Keratinocyte (primary cell): ENCODE data around the gene S100A9. TPM values are rescaled to one million over a fixed set of nuclear protein-coding genes. Genes with fewer than 3 reads are reported as not detected.

Experiments
- DNase-seq: peaks from one replicate; pipeline ENCODE4 v3.0.0-alpha.2; 2011; ENCODE audit warnings: low read depth, missing footprints, low spot score
- FAIRE-seq: peaks from 2 replicates; lab custom pipeline; 2011; peaks lifted over from hg19 to GRCh38; lab: Jason Lieb, UNC
- H2AFZ ChIP-seq: 2 replicates; pipeline ENCODE4 v1.6.0; 2012; ENCODE audit warnings: low read length, control low read depth, inconsistent platforms; ENCODE audit not compliant: control insufficient read depth
- H3K27ac ChIP-seq: 2 replicates; pipeline ENCODE4 v1.5.1; 2011; ENCODE audit warnings: low read length; ENCODE audit not compliant: control insufficient read depth, insufficient read depth
- H3K27me3 ChIP-seq: 3 replicates; pipeline ENCODE4 v1.6.0; 2011; ENCODE audit warnings: low read length; ENCODE audit not compliant: control insufficient read depth, insufficient read depth; ENCODE audit errors: extremely low read depth
- H3K36me3 ChIP-seq, 2 experiments: 2 replicates in 1 of 2; 3 replicates in 1 of 2; pipeline ENCODE4 v1.5.1; 2011; ENCODE audit warnings: low read length in 2 of 2, mild to moderate bottlenecking in 1 of 2; ENCODE audit not compliant: control insufficient read depth in 2 of 2, insufficient read depth in 2 of 2; ENCODE audit errors: extremely low read depth in 1 of 2
- H3K4me1 ChIP-seq: 3 replicates; pipeline ENCODE4 v1.5.1; 2011; ENCODE audit warnings: low read length; ENCODE audit not compliant: control insufficient read depth, insufficient read depth; ENCODE audit errors: extremely low read depth
- H3K4me2 ChIP-seq: 3 replicates; pipeline ENCODE4 v1.6.0; 2011; ENCODE audit warnings: low read depth, low read length; ENCODE audit not compliant: control insufficient read depth, insufficient read depth; ENCODE audit errors: extremely low read depth
- H3K4me3 ChIP-seq, 3 experiments: fragments of 200-600 bp in 1 of 3; sonication (generic) in 1 of 3; 2 replicates in 2 of 3; 3 replicates in 1 of 3; pipeline ENCODE4 v1.5.1; 2011 to 2016; ENCODE audit warnings: low read length in 3 of 3, mild to moderate bottlenecking in 3 of 3, control low read depth in 2 of 3, inconsistent platforms in 1 of 3, low read depth in 1 of 3, mixed read lengths in 1 of 3, mixed run types in 1 of 3, moderate library complexity in 1 of 3; ENCODE audit not compliant: control insufficient read depth in 2 of 3, insufficient read depth in 2 of 3; ENCODE audit errors: extremely low read depth in 1 of 3
- H3K79me2 ChIP-seq: 2 replicates; pipeline ENCODE4 v1.6.0; 2012; ENCODE audit warnings: low read length; ENCODE audit not compliant: control insufficient read depth, insufficient read depth
- H3K9ac ChIP-seq: 3 replicates; pipeline ENCODE4 v1.6.0; 2011; ENCODE audit warnings: low read length; ENCODE audit not compliant: control insufficient read depth, insufficient read depth; ENCODE audit errors: extremely low read depth
- H3K9me1 ChIP-seq: 3 replicates; pipeline ENCODE4 v1.6.0; 2011; ENCODE audit warnings: low read length; ENCODE audit not compliant: control insufficient read depth, insufficient read depth; ENCODE audit errors: extremely low read depth
- H3K9me3 ChIP-seq: 2 replicates; pipeline ENCODE4 v1.5.1; 2012; ENCODE audit warnings: low read depth, low read length; ENCODE audit not compliant: control insufficient read depth
- H4K20me1 ChIP-seq: 3 replicates; pipeline ENCODE4 v1.6.0; 2011; ENCODE audit warnings: low read length; ENCODE audit not compliant: control insufficient read depth, insufficient read depth; ENCODE audit errors: extremely low read depth
- EZH2 ChIP-seq: IDR thresholded peaks from one replicate; pipeline ENCODE4 v1.6.1; 2012; ENCODE audit warnings: inconsistent platforms, mild to moderate bottlenecking, low read length, moderate library complexity
- dilution Hi-C: fragments of 300-500 bp; cut with MboI; formaldehyde crosslinking; loops from one replicate; pipeline ENCODE4 v1.7.0; 2020; ENCODE audit warnings: low sequenced_read_pairs; ENCODE audit not compliant: extremely low pct_ligation_motif_present
- polyA plus RNA-seq, 5 experiments: library from polyadenylated mRNA; depleted of rRNA in 3 of 5; stranded (reverse) in 3 of 5; stranded (forward) in 1 of 5; unstranded in 1 of 5; fragments of >200 nt; gene quantifications; 1 replicate in 1 of 5; 2 replicates in 3 of 5; 3 replicates in 1 of 5; pipeline versions ENCODE4 v1.2.1 to v1.2.3, GENCODE V29; 2011 to 2012; ENCODE audit warnings: missing spikeins in 2 of 5, low read depth in 1 of 5, low replicate concordance in 1 of 5
- TF ChIP-seq, protein P1 (sequence below), 3 experiments: IDR thresholded peaks in 1 of 3; conservative IDR thresholded peaks in 1 of 3; optimal IDR thresholded peaks in 1 of 3; 2 replicates in 2 of 3; 3 replicates in 1 of 3; pipeline versions ENCODE3 to v1.5.1; 2011; ENCODE audit warnings: low read length in 3 of 3, mild to moderate bottlenecking in 3 of 3, moderate library complexity in 2 of 3, control low read depth in 1 of 3, inconsistent platforms in 1 of 3; ENCODE audit not compliant: insufficient read depth in 2 of 3; ENCODE audit errors: extremely low read depth in 1 of 3

The S100A9 gene
- polyA plus RNA-seq, 1 donor (not counting 4 experiments of a cell fraction or from before 2014, with no cell fraction given), result 297 TPM

DNA sequence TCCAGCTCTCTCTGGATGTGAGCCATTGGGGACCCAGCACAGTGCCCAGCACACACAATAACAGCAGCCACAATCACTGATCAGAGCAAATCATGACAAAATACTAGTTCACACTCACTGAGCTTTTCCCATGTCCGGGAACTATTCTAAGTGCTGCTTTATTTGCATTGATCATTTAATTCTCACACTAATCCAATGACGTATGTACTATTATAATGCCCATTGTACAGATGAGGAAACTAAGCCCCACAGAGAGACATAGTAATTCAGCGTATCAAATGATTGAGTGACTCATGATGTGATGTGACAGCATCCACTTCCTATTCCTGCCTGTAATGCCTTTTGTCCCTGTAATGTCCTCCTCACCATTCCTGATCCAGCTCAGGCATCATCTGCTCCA is 35.2 kb downstream of the S100A9 start:
- no peak for DNase-seq
- dilution Hi-C loops, result no loop called here
- Histone ChIP-seq H3K4me1 (peaks cover 31% of the 10 kb centered on the region), H3K9ac (no peak overlapping the region), H3K9me3 (no peaks in the 10 kb centered on the region), H3K36me3 (no peaks in the 10 kb centered on the region), H4K20me1 (no peaks in the 10 kb centered on the region), H3K4me3 (no peak overlapping the region), H3K27ac (no peak overlapping the region), H3K27me3 (peaks cover 7% of the 10 kb centered on the region), H3K79me2 (no peaks in the 10 kb centered on the region), H3K9me1 (no peaks in the 10 kb centered on the region), H2AFZ (no peak overlapping the region), H3K4me2 (no peak overlapping the region)
- TF ChIP-seq EZH2, result no peak
- TF ChIP-seq, protein P1, sequence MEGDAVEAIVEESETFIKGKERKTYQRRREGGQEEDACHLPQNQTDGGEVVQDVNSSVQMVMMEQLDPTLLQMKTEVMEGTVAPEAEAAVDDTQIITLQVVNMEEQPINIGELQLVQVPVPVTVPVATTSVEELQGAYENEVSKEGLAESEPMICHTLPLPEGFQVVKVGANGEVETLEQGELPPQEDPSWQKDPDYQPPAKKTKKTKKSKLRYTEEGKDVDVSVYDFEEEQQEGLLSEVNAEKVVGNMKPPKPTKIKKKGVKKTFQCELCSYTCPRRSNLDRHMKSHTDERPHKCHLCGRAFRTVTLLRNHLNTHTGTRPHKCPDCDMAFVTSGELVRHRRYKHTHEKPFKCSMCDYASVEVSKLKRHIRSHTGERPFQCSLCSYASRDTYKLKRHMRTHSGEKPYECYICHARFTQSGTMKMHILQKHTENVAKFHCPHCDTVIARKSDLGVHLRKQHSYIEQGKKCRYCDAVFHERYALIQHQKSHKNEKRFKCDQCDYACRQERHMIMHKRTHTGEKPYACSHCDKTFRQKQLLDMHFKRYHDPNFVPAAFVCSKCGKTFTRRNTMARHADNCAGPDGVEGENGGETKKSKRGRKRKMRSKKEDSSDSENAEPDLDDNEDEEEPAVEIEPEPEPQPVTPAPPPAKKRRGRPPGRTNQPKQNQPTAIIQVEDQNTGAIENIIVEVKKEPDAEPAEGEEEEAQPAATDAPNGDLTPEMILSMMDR (optimal IDR thresholded peaks at IDR 0.05 in 1 of 3, IDR thresholded peaks at IDR 0.05 in 1 of 3, conservative IDR thresholded peaks at IDR 0.05 in 1 of 3; ENCODE audit: extremely low read depth in 1 of 3, insufficient read depth in 2 of 3, low read length in 3 of 3), result no peak
- FAIRE-seq, result no peak

DNA sequence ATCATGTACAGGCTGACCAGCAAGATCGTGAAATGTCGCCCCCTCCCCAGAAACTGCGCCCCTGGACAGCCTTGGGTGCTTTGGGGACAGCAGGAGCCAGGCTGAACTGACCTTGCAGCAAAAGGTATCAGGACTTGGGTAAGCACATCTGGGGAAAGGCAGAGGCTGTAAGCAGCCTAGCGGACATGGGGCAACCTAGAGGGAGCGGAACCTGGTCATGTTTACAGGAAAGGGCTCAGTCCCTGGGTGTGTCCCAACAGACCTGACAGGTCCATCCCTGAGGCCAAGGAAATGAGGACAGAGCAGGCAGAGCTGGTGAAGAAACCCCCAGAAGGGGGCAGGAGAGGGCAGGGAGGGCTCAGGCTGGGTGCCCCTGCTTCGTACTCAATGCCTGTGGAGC is 36.3 kb downstream of the S100A9 start:
- Histone ChIP-seq H3K4me2 (no peak overlapping the region), H3K9ac (no peak overlapping the region), H3K9me1 (no peaks in the 10 kb centered on the region), H3K4me3 (no peak overlapping the region), H3K9me3 (no peaks in the 10 kb centered on the region), H2AFZ (no peak overlapping the region), H3K27me3 (peaks cover 9% of the 10 kb centered on the region), H3K36me3 (no peaks in the 10 kb centered on the region), H4K20me1 (no peaks in the 10 kb centered on the region), H3K79me2 (no peaks in the 10 kb centered on the region), H3K4me1 (peaks cover 31% of the 10 kb centered on the region), H3K27ac (no peak overlapping the region)
- no peak for TF ChIP-seq EZH2
- TF ChIP-seq, protein P1 (optimal IDR thresholded peaks at IDR 0.05 in 1 of 3, IDR thresholded peaks at IDR 0.05 in 1 of 3, conservative IDR thresholded peaks at IDR 0.05 in 1 of 3; ENCODE audit: extremely low read depth in 1 of 3, insufficient read depth in 2 of 3, low read length in 3 of 3), result peak in 1 of 3 experiments; percentile 4
- dilution Hi-C loops, result no loop called here
- DNase-seq (no peak), FAIRE-seq (no peak)
